ENCODE data around the gene FAH.

GRCh38 chr15:80194914-80195313 lies 42.1 kb downstream of the FAH start:
- TF ChIP-seq CTCF (conservative IDR thresholded peaks at IDR 0.05) (no peak), ZFX (IDR thresholded peaks at IDR 0.05) (no peak)

Measured in C4-2B (cell line).